WERI-Rb-1 (cell line): ENCODE measurements around the gene NEUROD6.

Experiments used
- DNase-seq: peaks from one replicate; pipeline ENCODE4 v3.0.0-alpha.2; 2020
- H3K27ac ChIP-seq: fragments of 250-450 bp; sonication (Bioruptor Pico); 2 replicates; pipeline ENCODE4 v1.5.1; 2020; ENCODE audit warnings: mild to moderate bottlenecking, moderate library complexity
- H3K27me3 ChIP-seq: fragments of 250-450 bp; sonication (Bioruptor Pico); 2 replicates; pipeline ENCODE4 v1.5.1; 2021; ENCODE audit warnings: mild to moderate bottlenecking, low read depth, moderate library complexity; ENCODE audit not compliant: insufficient read depth, severe bottlenecking
- H3K36me3 ChIP-seq: fragments of 250-450 bp; sonication (Bioruptor Pico); 2 replicates; pipeline ENCODE4 v1.5.1; 2020; ENCODE audit warnings: mild to moderate bottlenecking, moderate library complexity
- H3K4me3 ChIP-seq: 2 replicates; pipeline ENCODE4 v1.5.1; 2011; ENCODE audit warnings: low read depth, mild to moderate bottlenecking, control low read depth, low read length
- H3K9me3 ChIP-seq: fragments of 250-450 bp; sonication (Bioruptor Pico); 2 replicates; pipeline ENCODE4 v1.5.1; 2021; ENCODE audit warnings: mild to moderate bottlenecking, moderate library complexity; ENCODE audit not compliant: severe bottlenecking
- TF ChIP-seq, protein P1 (sequence below): IDR thresholded peaks from 2 replicates; pipeline ENCODE4 v1.5.1; 2011; ENCODE audit warnings: low read depth, mild to moderate bottlenecking, control low read depth, inconsistent platforms, low read length

NEUROD6 gene

DNA sequence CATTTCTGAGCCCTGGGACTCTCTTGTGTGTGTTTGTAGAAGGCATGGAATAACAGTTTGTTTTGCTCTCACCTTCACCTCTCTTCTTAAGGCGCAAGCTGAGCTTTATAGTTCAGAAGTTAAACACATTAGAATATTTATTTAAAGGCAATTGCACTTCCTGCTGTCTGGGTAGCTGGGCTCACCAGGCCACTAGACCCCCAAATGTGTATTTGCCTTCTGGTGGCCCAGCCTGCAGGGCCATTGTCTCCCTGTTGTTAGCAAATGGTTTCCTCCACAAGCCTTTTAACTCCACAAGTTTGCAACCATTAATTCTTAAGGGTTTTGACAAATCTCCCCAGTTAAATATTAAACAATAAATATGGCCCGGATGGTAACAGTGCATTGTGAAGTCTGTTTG lies 31.1 kb upstream of the NEUROD6 start:
- Histone ChIP-seq H3K27me3 (peaks cover 26% of the 10 kb centered on the region), H3K27ac (no peak overlapping the region)
- no peak for DNase-seq

DNA sequence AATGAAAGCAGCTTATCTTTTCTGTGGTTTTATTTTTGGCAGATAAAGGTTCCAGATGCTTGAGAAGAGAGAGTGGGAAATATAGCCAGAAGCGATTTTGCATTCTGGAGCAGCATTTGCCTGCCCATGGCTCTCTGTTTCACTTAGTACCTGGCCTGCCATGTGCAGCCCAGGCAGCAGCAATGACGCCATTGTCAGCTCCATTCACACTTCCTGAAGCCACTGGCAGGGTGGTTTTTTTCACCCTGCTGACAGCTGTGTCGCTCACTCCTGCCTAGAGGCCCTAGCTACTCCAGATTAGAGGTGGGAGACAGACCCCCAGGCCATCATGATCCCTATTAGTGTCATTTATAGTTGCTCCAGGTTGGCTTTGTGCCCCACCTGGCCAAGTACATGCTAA lies 30.1 kb upstream of the NEUROD6 start:
- DNase-seq, result no peak
- Histone ChIP-seq H3K36me3 (no peaks in the 10 kb centered on the region), H3K9me3 (no peaks in the 10 kb centered on the region), H3K27ac (no peak overlapping the region), H3K4me3 (no peak overlapping the region), H3K27me3 (peaks cover 34% of the 10 kb centered on the region)
- TF ChIP-seq, protein P1, sequence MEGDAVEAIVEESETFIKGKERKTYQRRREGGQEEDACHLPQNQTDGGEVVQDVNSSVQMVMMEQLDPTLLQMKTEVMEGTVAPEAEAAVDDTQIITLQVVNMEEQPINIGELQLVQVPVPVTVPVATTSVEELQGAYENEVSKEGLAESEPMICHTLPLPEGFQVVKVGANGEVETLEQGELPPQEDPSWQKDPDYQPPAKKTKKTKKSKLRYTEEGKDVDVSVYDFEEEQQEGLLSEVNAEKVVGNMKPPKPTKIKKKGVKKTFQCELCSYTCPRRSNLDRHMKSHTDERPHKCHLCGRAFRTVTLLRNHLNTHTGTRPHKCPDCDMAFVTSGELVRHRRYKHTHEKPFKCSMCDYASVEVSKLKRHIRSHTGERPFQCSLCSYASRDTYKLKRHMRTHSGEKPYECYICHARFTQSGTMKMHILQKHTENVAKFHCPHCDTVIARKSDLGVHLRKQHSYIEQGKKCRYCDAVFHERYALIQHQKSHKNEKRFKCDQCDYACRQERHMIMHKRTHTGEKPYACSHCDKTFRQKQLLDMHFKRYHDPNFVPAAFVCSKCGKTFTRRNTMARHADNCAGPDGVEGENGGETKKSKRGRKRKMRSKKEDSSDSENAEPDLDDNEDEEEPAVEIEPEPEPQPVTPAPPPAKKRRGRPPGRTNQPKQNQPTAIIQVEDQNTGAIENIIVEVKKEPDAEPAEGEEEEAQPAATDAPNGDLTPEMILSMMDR, result no peak

More for the DNA sequence above, 31.1 kb upstream of the NEUROD6 start:
- Histone ChIP-seq H3K36me3 (no peaks in the 10 kb centered on the region), H3K4me3 (no peak overlapping the region), H3K9me3 (no peaks in the 10 kb centered on the region)
- TF ChIP-seq, protein P1, result no peak

DNA sequence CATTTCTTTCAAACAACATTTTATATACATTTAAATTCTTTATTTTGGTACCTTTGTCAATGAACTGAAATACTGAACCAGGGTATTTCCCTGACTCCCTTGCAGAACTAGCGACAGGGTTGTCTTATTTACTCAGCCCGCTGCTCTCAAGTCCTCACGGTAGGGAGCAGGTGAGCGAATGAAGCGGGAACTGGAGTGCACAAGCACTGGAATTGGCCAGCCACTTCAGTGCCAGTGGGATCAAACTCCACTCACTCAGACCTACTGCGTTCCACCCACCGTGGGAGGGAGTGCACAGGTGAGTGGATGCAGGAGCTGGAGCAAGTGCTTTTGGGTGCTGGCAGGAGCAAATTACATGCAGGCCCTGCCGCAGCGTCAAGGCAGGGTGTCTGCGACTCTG lies 28.1 kb upstream of the NEUROD6 start:
- Histone ChIP-seq H3K36me3 (no peaks in the 10 kb centered on the region), H3K4me3 (no peak overlapping the region), H3K9me3 (no peaks in the 10 kb centered on the region), H3K27ac (no peak overlapping the region), H3K27me3 (peaks cover 35% of the 10 kb centered on the region)
- TF ChIP-seq, protein P1, result no peak
- no peak for DNase-seq

DNA sequence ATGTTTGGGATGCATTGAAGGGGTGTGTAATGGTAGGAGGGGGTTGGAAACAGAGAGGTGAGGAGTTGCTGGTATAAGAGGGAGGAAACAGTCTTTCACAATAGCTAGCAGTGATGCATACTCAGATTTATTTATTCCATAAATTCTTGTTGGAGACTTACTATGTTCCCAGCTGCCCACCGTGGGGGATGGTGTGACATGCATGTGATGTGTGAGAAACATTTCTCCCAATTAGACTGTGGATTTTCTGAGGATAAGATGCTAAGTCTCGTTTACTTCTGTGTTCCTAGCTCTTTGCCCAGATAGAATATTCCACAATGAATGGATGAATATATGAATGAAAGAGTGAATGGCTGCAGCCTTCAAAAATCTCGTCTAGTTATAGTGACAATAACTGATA lies 23.0 kb upstream of the NEUROD6 start:
- no peak overlapping the region for H3K27ac ChIP-seq
- no peaks in the 10 kb centered on the region for H3K9me3 ChIP-seq
- TF ChIP-seq, protein P1, result no peak
- no peak for DNase-seq
- no peak overlapping the region for H3K4me3 ChIP-seq
- no peaks in the 10 kb centered on the region for H3K36me3 ChIP-seq
- H3K27me3 ChIP-seq, result peaks cover 36% of the 10 kb centered on the region

DNA sequence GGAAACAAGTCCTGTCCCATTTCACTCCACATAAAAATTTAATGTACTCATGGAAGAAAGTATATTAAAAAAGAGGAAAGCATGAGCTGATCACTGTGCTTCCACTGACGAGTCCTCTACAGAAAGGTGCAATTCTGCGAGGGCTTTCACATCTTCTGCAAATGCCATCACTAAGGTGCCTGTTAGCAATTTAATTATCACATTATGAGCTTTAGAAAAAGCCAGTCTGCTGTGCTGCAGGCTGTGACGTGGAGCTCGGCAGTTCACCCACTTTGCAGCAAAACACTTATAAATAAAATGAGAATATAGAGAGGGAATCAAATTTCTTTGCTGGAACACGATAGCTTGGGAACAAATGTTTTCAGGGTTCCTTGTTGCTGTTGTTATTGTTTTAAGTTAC lies 22.5 kb upstream of the NEUROD6 start:
- Histone ChIP-seq H3K27ac (no peak overlapping the region), H3K9me3 (no peaks in the 10 kb centered on the region), H3K4me3 (no peak overlapping the region), H3K27me3 (peaks cover 36% of the 10 kb centered on the region), H3K36me3 (no peaks in the 10 kb centered on the region)
- TF ChIP-seq, protein P1, result no peak
- DNase-seq, result no peak

DNA sequence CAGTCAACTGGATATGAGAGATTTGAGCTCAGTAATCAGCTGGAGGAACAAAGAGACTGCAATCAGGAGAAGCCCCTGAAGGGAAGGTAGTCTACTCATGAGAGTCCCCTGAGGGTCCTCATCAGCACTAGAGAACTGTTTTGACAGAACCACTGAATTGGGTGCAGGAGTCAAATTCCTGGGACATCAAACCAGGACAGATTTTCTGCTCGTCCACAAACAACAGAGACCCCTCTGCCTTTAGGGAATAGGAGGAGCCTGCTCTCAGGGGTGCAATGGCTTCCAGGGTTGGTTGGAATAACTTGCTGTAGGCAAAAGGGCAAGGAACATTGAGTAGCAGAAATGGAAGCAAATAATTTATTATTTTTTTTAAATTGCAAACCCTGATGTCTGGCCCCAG lies 21.9 kb upstream of the NEUROD6 start:
- DNase-seq, result no peak
- TF ChIP-seq, protein P1, result no peak

More for the DNA sequence above, 21.9 kb upstream of the NEUROD6 start:
- Histone ChIP-seq H3K4me3 (no peak overlapping the region), H3K27me3 (peaks cover 35% of the 10 kb centered on the region), H3K9me3 (no peaks in the 10 kb centered on the region), H3K36me3 (no peaks in the 10 kb centered on the region), H3K27ac (no peak overlapping the region)
